ENCODE measurements around the gene TSPAN4. TPM values are rescaled to one million over a fixed set of nuclear protein-coding genes. Genes with fewer than 3 reads are reported as not detected.
A peak's percentile ranks its signal among the peaks of the same experiment; 100 is the strongest.

Gene TSPAN4
- 100 to 1,000 TPM in 3 of 4 donors, 10 to 100 TPM in 1; 81.4 to 156 (median 129) TPM for total RNA-seq

DNA sequence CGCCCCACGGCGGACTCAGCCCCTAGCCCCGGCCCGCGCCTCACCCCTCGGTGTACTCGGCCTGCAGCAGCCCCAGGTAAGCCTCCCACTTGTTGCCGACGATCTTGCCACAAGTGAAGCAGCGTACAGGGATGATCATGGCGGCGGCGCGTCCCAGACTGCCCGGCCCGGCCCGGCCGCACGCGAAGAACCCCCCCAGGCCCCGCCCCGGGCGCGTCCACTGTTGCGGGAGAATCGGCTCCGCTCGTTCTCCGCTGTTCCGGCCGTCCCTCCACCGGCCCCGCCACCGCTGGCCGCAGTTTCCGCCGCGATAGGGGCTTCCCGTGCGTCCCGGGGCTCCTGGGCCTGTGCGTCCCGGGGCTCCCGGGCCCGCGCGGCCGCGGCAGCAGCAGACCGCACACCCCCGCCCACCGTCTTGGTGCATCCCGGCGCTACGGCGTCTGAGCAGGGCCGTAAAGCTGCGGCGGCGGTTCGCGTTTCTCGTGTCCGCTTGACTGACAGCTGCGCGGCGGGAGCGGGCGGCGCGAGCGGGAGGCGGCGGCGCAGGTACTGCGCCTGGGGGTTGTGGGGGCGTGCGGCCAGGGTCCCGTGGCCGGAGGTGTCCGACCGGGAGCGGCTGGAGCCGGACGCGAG lies at the start of gene TSPAN4, which contains the start of gene POLR2L:
Gene TSPAN4, plus strand, starts transcription at position 483 of the 633 bp plus-strand sequence. CDS start 7,453 bp downstream, outside the sequence.
Gene POLR2L, minus strand, starts transcription at position 160 of the 633 bp plus-strand sequence. Its CDS starts 21 bp downstream, at position 139.
- Histone ChIP-seq H3K4me3 (peak within 1 kb of the TSS; percentile 80 to 94 (median 90)), H3K27ac (replicated peaks in 1 of 4) (peak within 1 kb of the TSS; percentile 88 to 94 (median 91)), H3K9me3 (no peaks in the 10 kb centered on the region), H3K27me3 (no peaks in the 10 kb centered on the region), H3K36me3 (peaks cover 26 to 44% (median 41%) of the 10 kb centered on the region in 4 donors), H3K4me1 (peaks cover 50 to 91% (median 81%) of the 10 kb centered on the region in 4 donors)
- 0% methylated on average over 6 of the region's 87 CpGs for WGBS
- peak; percentile 97 for DNase-seq (ENCODE audit: extremely low spot score)
- intact Hi-C loops (cut with DNase I): no loop called here
- TF ChIP-seq POLR2AphosphoS5 (IDR thresholded peaks at IDR 0.05): peak; percentile 88 to 96
- TF ChIP-seq POLR2A (IDR thresholded peaks at IDR 0.05; ENCODE audit: low read depth): peak; percentile 57
- TF ChIP-seq EP300 (IDR thresholded peaks at IDR 0.05): no peak
- TF ChIP-seq CTCF (IDR thresholded peaks at IDR 0.05): peak in 2 of 3 experiments; percentile 19 to 25

GRCh38 chr11:792873-793272 lies 49.8 kb upstream of the TSPAN4 start:
- no peak for DNase-seq (ENCODE audit: extremely low spot score)
- Histone ChIP-seq H3K4me1 (peaks cover 28 to 58% (median 44%) of the 10 kb centered on the region in 4 donors), H3K4me3 (no peak overlapping the region), H3K36me3 (peaks cover 0 to 28% (median 25%) of the 10 kb centered on the region in 4 donors), H3K27ac (replicated peaks in 1 of 4) (no peak overlapping the region), H3K9me3 (no peaks in the 10 kb centered on the region), H3K27me3 (peaks cover 0 to 38% (median 12%) of the 10 kb centered on the region in 4 donors)
- intact Hi-C loops (cut with DNase I): no loop called here
- TF ChIP-seq POLR2A (IDR thresholded peaks at IDR 0.05; ENCODE audit: low read depth) (no peak), POLR2AphosphoS5 (IDR thresholded peaks at IDR 0.05) (no peak), EP300 (IDR thresholded peaks at IDR 0.05) (no peak), CTCF (IDR thresholded peaks at IDR 0.05) (no peak)
- WGBS: 92% methylated on average over 12 of the region's 13 CpGs

DNA sequence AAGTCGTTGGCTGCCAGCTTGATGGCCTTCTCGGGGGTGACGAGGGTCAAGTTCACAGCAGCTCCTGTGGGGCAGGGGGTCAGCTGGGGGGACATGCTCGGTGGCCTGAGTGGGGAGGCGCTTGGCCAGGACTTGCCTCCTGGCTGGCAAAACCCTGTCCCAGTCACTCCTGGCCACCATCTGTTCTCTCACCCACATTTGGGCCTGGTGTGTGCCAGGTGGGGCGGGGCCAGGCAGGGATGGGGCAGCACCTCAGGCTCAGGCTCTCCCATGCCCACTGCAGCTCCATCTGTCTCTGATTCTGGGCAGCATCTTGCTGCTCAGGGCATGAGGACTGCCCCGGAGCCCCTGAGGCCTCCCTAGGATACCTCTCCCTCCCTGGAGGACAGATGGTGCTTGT lies 49.1 kb upstream of the TSPAN4 start:
- peaks cover 0 to 28% (median 25%) of the 10 kb centered on the region in 4 donors for H3K36me3 ChIP-seq
- H3K27ac ChIP-seq (replicated peaks in 1 of 4): no peak overlapping the region
- WGBS: 100% methylated on average over 3 of the region's 7 CpGs
- peaks cover 32 to 63% (median 48%) of the 10 kb centered on the region in 4 donors for H3K4me1 ChIP-seq
- no peaks in the 10 kb centered on the region for H3K9me3 ChIP-seq
- DNase-seq (ENCODE audit: extremely low spot score): no peak
- no peak overlapping the region for H3K4me3 ChIP-seq
- TF ChIP-seq POLR2AphosphoS5 (IDR thresholded peaks at IDR 0.05) (no peak), POLR2A (IDR thresholded peaks at IDR 0.05; ENCODE audit: low read depth) (no peak), CTCF (IDR thresholded peaks at IDR 0.05) (no peak), EP300 (IDR thresholded peaks at IDR 0.05) (no peak)
- H3K27me3 ChIP-seq: peaks cover 0 to 31% (median 11%) of the 10 kb centered on the region in 4 donors
- intact Hi-C loops (cut with DNase I): no loop called here

DNA sequence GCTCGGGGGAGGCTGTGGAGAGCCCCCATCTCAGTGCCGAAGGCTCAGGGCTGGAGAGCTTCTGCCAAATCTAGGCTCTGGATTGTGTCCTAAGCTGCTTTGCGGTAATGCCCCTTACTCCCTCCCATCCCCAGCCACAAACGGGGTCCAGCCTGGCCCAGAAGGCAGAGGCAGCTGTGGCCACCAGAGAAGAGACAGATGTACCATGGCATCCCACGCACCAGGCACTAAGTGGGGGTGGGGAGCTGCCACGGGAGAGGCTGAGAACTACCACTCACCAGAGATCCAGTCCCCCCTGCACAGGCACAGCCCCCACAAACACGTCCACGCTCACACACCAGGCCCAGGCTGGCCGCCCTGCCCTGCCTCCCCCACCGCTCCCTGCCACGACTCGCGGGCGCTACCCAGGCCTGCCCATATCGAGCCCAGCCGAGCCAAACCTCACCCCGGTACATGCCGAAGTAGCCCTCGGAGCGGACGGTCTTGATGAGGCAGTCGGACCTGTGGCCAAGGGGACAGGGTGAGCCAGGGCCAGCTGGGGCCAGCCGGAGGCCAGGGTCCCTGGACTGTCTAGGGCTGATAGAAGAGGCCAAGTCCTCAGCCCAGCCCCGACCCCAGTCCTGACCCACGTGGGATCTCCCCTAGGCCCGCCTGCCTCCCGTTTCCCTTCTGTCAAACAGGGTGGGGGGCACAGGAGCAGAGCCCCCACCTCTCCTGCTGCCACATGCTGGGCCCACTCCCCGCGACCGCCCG lies 48.5 kb upstream of the TSPAN4 start:
- Histone ChIP-seq H3K4me1 (peaks cover 32 to 60% (median 48%) of the 10 kb centered on the region in 4 donors), H3K4me3 (no peak overlapping the region), H3K9me3 (no peaks in the 10 kb centered on the region), H3K36me3 (peaks cover 2 to 32% (median 27%) of the 10 kb centered on the region in 4 donors), H3K27me3 (peaks cover 0 to 25% (median 8%) of the 10 kb centered on the region in 4 donors), H3K27ac (replicated peaks in 1 of 4) (no peak overlapping the region)
- WGBS: 81% methylated on average over 20 of the region's 31 CpGs
- TF ChIP-seq EP300 (IDR thresholded peaks at IDR 0.05) (no peak), CTCF (IDR thresholded peaks at IDR 0.05) (no peak), POLR2A (IDR thresholded peaks at IDR 0.05; ENCODE audit: low read depth) (no peak), POLR2AphosphoS5 (IDR thresholded peaks at IDR 0.05) (no peak)
- DNase-seq (ENCODE audit: extremely low spot score): no peak
- intact Hi-C loops (cut with DNase I): no loop called here

All from esophagus muscularis mucosa (tissue), 4 donors.